GM19351 (cell line): ENCODE results near the gene MTA3.
"Not testable (repeated sequence)": the region's sequence is repeated elsewhere in the genome, so short reads cannot be mapped to it uniquely, and the experiment has no call there.

Experiments
- ATAC-seq: cut with Tn5 transposase; IDR thresholded peaks from one replicate; pipeline ENCODE4 v1.9.1; 2021; ENCODE audit warnings: mild to moderate bottlenecking, moderate library complexity; ENCODE audit not compliant: unreplicated experiment

MTA3 gene

GRCh38 chr2:42566837-42567321 is 1.6 kb upstream of the MTA3 start:
- ATAC-seq: peak; percentile 25

GRCh38 chr2:42567364-42567763 is 1.1 kb upstream of the MTA3 start:
- ATAC-seq: no peak

- peak; percentile 70 for ATAC-seq
These were observed 529 bp upstream of the MTA3 start for GRCh38 chr2:42567806-42568400.

GRCh38 chr2:42569116-42569711 is 782 bp downstream of the MTA3 start:
- ATAC-seq: peak; percentile 15

- ATAC-seq: no peak
These were observed 1.5 kb downstream of the MTA3 start for GRCh38 chr2:42569883-42570282.

GRCh38 chr2:42572297-42573081 is 4.1 kb downstream of the MTA3 start:
- ATAC-seq: no peak

GRCh38 chr2:42573256-42573655 is 4.8 kb downstream of the MTA3 start:
- ATAC-seq: no peak

- no peak for ATAC-seq
These were observed 7.1 kb downstream of the MTA3 start for GRCh38 chr2:42575458-42576064.

- no peak for ATAC-seq
These were observed 10.2 kb downstream of the MTA3 start for GRCh38 chr2:42578621-42579020.

GRCh38 chr2:42581257-42581656 is 12.8 kb downstream of the MTA3 start:
- ATAC-seq: no peak

GRCh38 chr2:42584628-42585027 is 16.2 kb downstream of the MTA3 start:
- not testable (repeated sequence) for ATAC-seq

- no peak for ATAC-seq
These were observed 17.3 kb downstream of the MTA3 start for GRCh38 chr2:42585779-42586178.

GRCh38 chr2:42587526-42588117 is 19.2 kb downstream of the MTA3 start:
- no peak for ATAC-seq

GRCh38 chr2:42588121-42588520 is 19.7 kb downstream of the MTA3 start:
- ATAC-seq: no peak

- ATAC-seq: no peak
These were observed 21.7 kb downstream of the MTA3 start for GRCh38 chr2:42590176-42590575.

GRCh38 chr2:42593282-42593681 is 24.9 kb downstream of the MTA3 start:
- no peak for ATAC-seq

GRCh38 chr2:42598656-42599055 is 30.2 kb downstream of the MTA3 start:
- no peak for ATAC-seq

- no peak for ATAC-seq
These were observed 32.6 kb downstream of the MTA3 start for GRCh38 chr2:42601076-42601475.

- ATAC-seq: no peak
These were observed 33.9 kb downstream of the MTA3 start for GRCh38 chr2:42602218-42602875.

GRCh38 chr2:42602876-42603219 is 34.4 kb downstream of the MTA3 start:
- no peak for ATAC-seq

- not testable (repeated sequence) for ATAC-seq
These were observed 36.0 kb downstream of the MTA3 start for GRCh38 chr2:42604341-42604867.
